OCI-LY1 (cell line): ENCODE measurements around the gene UBAP1L.

Source experiments
- H2AFZ ChIP-seq: fragments of 200-600 bp; sonication (generic), shearing (Covaris generic); 2 replicates; pipeline ENCODE4 v1.6.0; 2014; ENCODE audit warnings: antibody characterized with exemption, mild to moderate bottlenecking, low read length
- H3F3A ChIP-seq: fragments of 200-600 bp; sonication (generic), shearing (Covaris generic); 2 replicates; pipeline ENCODE4 v1.6.0; 2014; ENCODE audit warnings: mild to moderate bottlenecking, antibody characterized with exemption, low read length, moderate library complexity; ENCODE audit not compliant: insufficient read depth
- H3K27ac ChIP-seq: fragments of 200-600 bp; sonication (generic); 2 replicates; pipeline ENCODE4 v1.5.1; 2014; ENCODE audit warnings: low read length, mixed run types, mild to moderate bottlenecking, low read depth; ENCODE audit not compliant: poor library complexity, severe bottlenecking
- H3K27me3 ChIP-seq: fragments of 200-600 bp; sonication (generic); 2 replicates; pipeline ENCODE4 v1.6.0; 2014; ENCODE audit warnings: antibody characterized with exemption, mild to moderate bottlenecking, low read length, moderate library complexity; ENCODE audit not compliant: insufficient read depth
- H3K36me3 ChIP-seq: fragments of 200-600 bp; sonication (generic); 2 replicates; pipeline ENCODE4 v1.6.1; 2014; ENCODE audit warnings: mild to moderate bottlenecking, antibody characterized with exemption, low read length, moderate library complexity, mixed read lengths; ENCODE audit not compliant: insufficient read depth
- H3K4me1 ChIP-seq: fragments of 200-600 bp; sonication (generic); 2 replicates; pipeline ENCODE4 v1.5.1; 2014; ENCODE audit warnings: mild to moderate bottlenecking, low read length, moderate library complexity; ENCODE audit not compliant: insufficient read depth, severe bottlenecking
- H3K4me2 ChIP-seq: fragments of 200-600 bp; sonication (generic), shearing (Covaris generic); 2 replicates; pipeline ENCODE4 v1.6.1; 2014; ENCODE audit warnings: low read length
- H3K4me3 ChIP-seq: fragments of 200-600 bp; sonication (generic); 2 replicates; pipeline ENCODE4 v1.5.1; 2014; ENCODE audit warnings: low read length, low read depth, mild to moderate bottlenecking, mixed read lengths; ENCODE audit not compliant: poor library complexity, severe bottlenecking
- H3K79me2 ChIP-seq: fragments of 200-600 bp; shearing (Covaris generic); 2 replicates; pipeline ENCODE4 v1.6.1; 2016; ENCODE audit warnings: mixed run types, low read length, mixed read lengths; ENCODE audit not compliant: insufficient read depth
- H3K9ac ChIP-seq: fragments of 200-600 bp; sonication (generic), shearing (Covaris generic); 2 replicates; pipeline ENCODE4 v1.6.1; 2014; ENCODE audit warnings: mild to moderate bottlenecking, low read length, mixed read lengths
- H3K9me2 ChIP-seq: fragments of 200-600 bp; sonication (generic), shearing (Covaris generic); 2 replicates; pipeline ENCODE4 v1.6.1; 2014; ENCODE audit warnings: low read depth, mild to moderate bottlenecking, low read length, mixed read lengths
- H3K9me3 ChIP-seq: fragments of 200-600 bp; shearing (Covaris generic); 2 replicates; pipeline ENCODE4 v1.6.1; 2014; ENCODE audit warnings: low read length, mixed read lengths
- H4K20me1 ChIP-seq: fragments of 200-600 bp; sonication (generic), shearing (Covaris generic); 2 replicates; pipeline ENCODE4 v1.6.0; 2016; ENCODE audit warnings: mild to moderate bottlenecking, low read length; ENCODE audit not compliant: insufficient read depth
- CTCF ChIP-seq: fragments of 200-600 bp; sonication (generic), shearing (Covaris generic); IDR thresholded peaks from 2 replicates; pipeline ENCODE4 v1.5.1; 2017; ENCODE audit warnings: mild to moderate bottlenecking, antibody characterized with exemption, low read length, moderate library complexity, mixed read lengths
- EZH2 ChIP-seq: fragments of 200-600 bp; sonication (generic), shearing (Covaris generic); IDR thresholded peaks from 2 replicates; pipeline ENCODE4 v1.8.0; 2017; ENCODE audit warnings: borderline replicate concordance, mixed run types, mild to moderate bottlenecking, antibody characterized with exemption, low read length, moderate library complexity, mixed read lengths

The UBAP1L gene

GRCh38 chr15:65115542-65115941, 542 bp upstream of the UBAP1L start:
- Histone ChIP-seq H3K4me1 (no peaks in the 10 kb centered on the region), H3K9ac (no peak overlapping the region), H2AFZ (no peak overlapping the region), H3K9me3 (no peaks in the 10 kb centered on the region), H3K4me2 (no peak overlapping the region), H3K4me3 (no peak overlapping the region), H3K36me3 (peaks cover 81% of the 10 kb centered on the region), H3F3A (no peaks in the 10 kb centered on the region), H3K27ac (no peak overlapping the region), H4K20me1 (no peaks in the 10 kb centered on the region), H3K79me2 (no peaks in the 10 kb centered on the region), H3K27me3 (no peaks in the 10 kb centered on the region), H3K9me2 (no peaks in the 10 kb centered on the region)
- no peak for TF ChIP-seq CTCF

DNA sequence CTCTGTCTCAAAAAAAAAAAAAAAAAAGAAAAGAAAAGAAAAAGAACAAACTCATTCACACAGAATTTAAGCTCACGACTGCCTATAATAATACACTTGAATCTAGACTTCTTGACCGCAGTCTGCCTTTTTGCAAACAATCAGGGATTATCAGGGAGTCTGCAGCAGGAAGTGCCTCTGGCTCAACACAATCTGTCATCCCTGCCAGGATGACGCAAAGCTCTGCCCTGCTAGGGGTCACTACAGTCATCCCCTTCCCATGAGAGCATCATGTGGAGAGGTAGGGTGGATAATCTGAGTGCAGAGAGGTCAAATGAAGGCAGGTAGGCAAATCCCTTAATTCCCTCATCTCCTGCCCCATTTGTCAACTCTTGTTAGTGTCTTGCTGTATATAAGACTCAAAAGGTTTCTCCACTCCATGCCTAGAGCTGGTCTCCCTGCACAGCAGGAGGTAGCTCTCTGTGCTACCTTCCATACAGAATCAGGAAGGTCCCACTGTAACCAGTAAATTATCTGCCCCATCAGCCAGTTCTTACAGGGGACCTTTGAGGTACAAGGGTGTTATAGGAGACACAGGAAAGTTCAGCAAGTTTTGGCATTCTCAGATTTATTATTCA, 4.2 kb downstream of the UBAP1L start:
- Histone ChIP-seq H3K36me3 (peaks cover 47% of the 10 kb centered on the region; the same call in 1 of the 2 replicates), H3K4me3 (no peak overlapping the region), H3F3A (no peaks in the 10 kb centered on the region), H3K27ac (no peak overlapping the region), H3K9me3 (no peaks in the 10 kb centered on the region), H2AFZ (no peak overlapping the region), H4K20me1 (no peaks in the 10 kb centered on the region), H3K9ac (no peak overlapping the region), H3K4me1 (no peaks in the 10 kb centered on the region), H3K27me3 (no peaks in the 10 kb centered on the region), H3K4me2 (no peak overlapping the region), H3K9me2 (no peaks in the 10 kb centered on the region), H3K79me2 (no peaks in the 10 kb centered on the region)
- TF ChIP-seq CTCF (no peak), EZH2 (no peak)

GRCh38 chr15:65106011-65106590, 8.9 kb downstream of the UBAP1L start:
- no peak overlapping the region for H2AFZ ChIP-seq
- H3K9ac ChIP-seq, result no peak overlapping the region
- peaks cover 19% of the 10 kb centered on the region; the same call in 1 of the 2 replicates for H3K36me3 ChIP-seq
- no peaks in the 10 kb centered on the region for H3K4me1 ChIP-seq
- H3K4me3 ChIP-seq, result no peak overlapping the region
- no peak overlapping the region for H3K4me2 ChIP-seq
- H3K9me2 ChIP-seq, result no peaks in the 10 kb centered on the region
- H3K27ac ChIP-seq, result no peak overlapping the region
- no peaks in the 10 kb centered on the region for H4K20me1 ChIP-seq
- H3K9me3 ChIP-seq, result no peaks in the 10 kb centered on the region
- no peaks in the 10 kb centered on the region for H3K79me2 ChIP-seq
- no peak for TF ChIP-seq EZH2
- no peak for TF ChIP-seq CTCF
- H3K27me3 ChIP-seq, result no peaks in the 10 kb centered on the region
- H3F3A ChIP-seq, result no peaks in the 10 kb centered on the region
